ENCODE data around the gene TRAPPC12.

Gene TRAPPC12

GRCh38 chr2:3516831-3517230 lies 137.3 kb downstream of the TRAPPC12 start:
- TF ChIP-seq CTCF (IDR thresholded peaks at IDR 0.05; ENCODE audit: borderline replicate concordance, insufficient read depth, low read depth, low read length): no peak

GRCh38 chr2:3517948-3518495 lies 138.5 kb downstream of the TRAPPC12 start:
- TF ChIP-seq CTCF (IDR thresholded peaks at IDR 0.05; ENCODE audit: borderline replicate concordance, insufficient read depth, low read depth, low read length): no peak
- peak overlapping the region; percentile 84 for H3K4me3 ChIP-seq (ENCODE audit: low read depth, low read length)

More at GRCh38 chr2:3516831-3517230, 137.3 kb downstream of the TRAPPC12 start:
- H3K4me3 ChIP-seq (ENCODE audit: low read depth, low read length): no peak overlapping the region

GRCh38 chr2:3518496-3519254 lies 139.2 kb downstream of the TRAPPC12 start:
- no peak for TF ChIP-seq CTCF (IDR thresholded peaks at IDR 0.05; ENCODE audit: borderline replicate concordance, insufficient read depth, low read depth, low read length)
- H3K4me3 ChIP-seq (ENCODE audit: low read depth, low read length): peak overlapping the region; percentile 84

- TF ChIP-seq CTCF (IDR thresholded peaks at IDR 0.05; ENCODE audit: borderline replicate concordance, insufficient read depth, low read depth, low read length): no peak
These were observed 140.0 kb downstream of the TRAPPC12 start, which contains the start of gene ADI1 for GRCh38 chr2:3519255-3520205. Gene ADI1, minus strand, starts transcription at chr2:3519531. Its CDS starts 44 bp downstream, at chr2:3519487.

GRCh38 chr2:3520591-3520990 lies 141.1 kb downstream of the TRAPPC12 start:
- H3K4me3 ChIP-seq (ENCODE audit: low read depth, low read length): no peak overlapping the region
- no peak for TF ChIP-seq CTCF (IDR thresholded peaks at IDR 0.05; ENCODE audit: borderline replicate concordance, insufficient read depth, low read depth, low read length)

More at GRCh38 chr2:3519255-3520205, 140.0 kb downstream of the TRAPPC12 start, which contains the start of gene ADI1:
- H3K4me3 ChIP-seq (ENCODE audit: low read depth, low read length): peak within 1 kb of the TSS; percentile 84

GRCh38 chr2:3522961-3523421 lies 143.5 kb downstream of the TRAPPC12 start:
- no peak overlapping the region for H3K4me3 ChIP-seq (ENCODE audit: low read depth, low read length)
- no peak for TF ChIP-seq CTCF (IDR thresholded peaks at IDR 0.05; ENCODE audit: borderline replicate concordance, insufficient read depth, low read depth, low read length)

Measured in GM12875 (cell line).